HG03571 (cell line): ENCODE measurements around the gene FLT3.
"Not testable (repeated sequence)": the region's sequence is repeated elsewhere in the genome, so short reads cannot be mapped to it uniquely, and the experiment has no call there.

ENCODE experiments used
- ATAC-seq: cut with Tn5 transposase; IDR thresholded peaks from one replicate; pipeline ENCODE4 v1.9.1; 2021; ENCODE audit not compliant: unreplicated experiment

The FLT3 gene

DNA sequence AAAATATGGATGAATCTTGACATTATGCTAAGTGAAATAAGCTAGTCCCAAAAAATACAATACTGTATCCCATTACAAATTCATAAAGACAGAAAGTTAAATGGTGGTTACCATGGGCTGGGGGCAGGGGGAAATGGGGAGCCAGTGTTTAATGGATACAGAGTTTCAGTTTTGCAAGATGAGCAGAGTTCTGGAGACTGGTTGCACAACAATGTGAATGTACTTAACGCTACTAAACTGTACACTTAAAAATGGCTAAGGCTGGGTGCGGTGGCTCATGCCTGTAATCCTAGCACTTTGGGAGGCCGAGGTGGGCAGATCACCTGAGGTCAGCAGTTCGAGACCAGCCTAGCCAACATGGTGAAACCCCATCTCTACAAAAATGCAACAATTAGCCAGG lies 1.5 kb upstream of the FLT3 start:
- ATAC-seq = not testable (repeated sequence)

DNA sequence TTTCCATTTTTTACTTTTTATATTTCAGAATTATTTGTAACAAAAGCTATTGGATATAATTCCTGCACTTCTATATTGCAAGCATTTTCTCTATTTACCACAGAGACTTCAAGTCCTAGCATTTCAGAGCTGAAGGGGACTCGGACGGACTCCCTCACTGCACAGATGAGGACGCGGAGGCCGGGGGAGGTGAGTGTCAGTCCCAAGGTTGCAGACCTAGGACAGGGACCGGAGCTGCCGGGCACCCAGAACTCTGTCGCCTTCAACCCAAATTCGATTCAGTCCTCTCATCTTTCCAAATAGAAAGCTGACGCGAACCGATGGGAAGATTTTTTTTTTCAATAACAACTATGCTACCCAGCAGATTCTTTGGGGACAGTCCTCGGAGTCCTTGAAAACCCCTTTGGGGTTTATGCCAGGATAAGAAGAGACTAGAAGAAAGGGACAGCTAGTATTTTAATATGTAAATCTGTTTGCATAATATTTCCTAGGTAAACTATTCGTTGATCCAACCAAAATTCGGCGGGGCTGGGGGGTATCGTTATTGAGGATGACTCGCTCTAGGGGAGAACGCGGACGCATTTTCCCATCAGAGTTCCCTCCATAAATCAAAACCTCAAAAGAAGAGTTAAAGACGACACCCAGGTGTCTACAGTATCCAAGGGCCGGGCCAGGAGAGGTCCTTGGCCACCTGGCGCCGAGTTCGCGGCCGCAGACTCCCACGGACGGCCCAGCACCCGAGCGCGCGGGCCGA lies 803 bp downstream of the FLT3 start:
- no peak for ATAC-seq

DNA sequence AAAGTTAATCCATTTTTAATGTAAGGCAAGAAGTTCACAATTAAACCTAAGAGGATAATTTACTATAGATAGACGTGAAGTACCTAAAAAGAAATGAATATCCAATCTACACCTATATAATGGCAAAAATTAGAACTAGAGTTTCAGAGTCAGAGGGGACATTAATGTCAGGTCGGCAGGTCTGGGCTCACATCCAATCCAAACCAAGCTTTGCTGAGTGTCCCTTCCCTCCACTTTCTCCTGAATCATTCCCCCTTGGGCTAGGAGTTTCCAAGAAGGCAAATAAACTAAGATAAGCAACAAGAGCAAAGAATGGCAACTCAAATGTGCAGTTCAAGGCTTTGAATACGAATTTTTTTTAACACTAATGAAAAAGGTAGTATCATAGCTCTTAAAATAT lies 2.9 kb downstream of the FLT3 start:
- ATAC-seq = no peak

DNA sequence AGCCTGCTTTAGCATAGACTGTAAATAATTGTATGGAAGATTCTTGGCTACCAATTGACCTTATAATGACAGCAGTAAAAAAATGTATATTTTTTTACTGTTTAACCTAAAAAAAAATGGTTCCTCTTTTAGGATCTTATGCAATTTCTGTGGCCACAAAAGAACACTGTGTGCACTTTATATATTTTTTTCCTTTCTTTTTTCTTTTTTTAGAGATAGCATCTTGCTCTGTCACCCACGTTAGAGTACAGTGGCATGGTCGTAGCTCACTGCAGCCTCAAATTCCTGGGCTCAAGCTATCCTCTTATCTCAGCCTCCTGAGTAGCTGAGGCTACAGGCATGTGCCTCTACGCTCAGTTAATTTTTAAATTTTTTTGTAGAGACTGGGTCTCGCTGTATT lies 6.1 kb downstream of the FLT3 start:
- no peak for ATAC-seq

DNA sequence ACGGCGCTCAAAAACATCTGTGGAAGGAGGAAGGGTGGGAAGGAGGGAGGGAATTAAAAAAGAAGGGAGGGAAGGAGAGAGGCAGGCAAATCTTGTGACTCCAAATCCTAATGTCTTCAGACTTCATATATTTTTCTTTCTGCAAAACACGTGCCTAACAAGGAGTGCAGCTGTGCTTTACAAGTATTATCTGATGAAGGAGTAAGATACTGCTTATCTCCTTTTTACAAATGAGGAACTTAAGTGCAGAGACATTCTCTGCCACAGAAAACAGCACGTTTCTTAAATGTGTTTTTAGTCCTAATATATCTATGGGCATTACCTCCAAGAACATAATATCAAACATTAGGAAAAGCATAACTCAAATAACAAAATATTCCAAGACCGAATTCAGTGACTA lies 6.5 kb downstream of the FLT3 start:
- ATAC-seq = no peak

DNA sequence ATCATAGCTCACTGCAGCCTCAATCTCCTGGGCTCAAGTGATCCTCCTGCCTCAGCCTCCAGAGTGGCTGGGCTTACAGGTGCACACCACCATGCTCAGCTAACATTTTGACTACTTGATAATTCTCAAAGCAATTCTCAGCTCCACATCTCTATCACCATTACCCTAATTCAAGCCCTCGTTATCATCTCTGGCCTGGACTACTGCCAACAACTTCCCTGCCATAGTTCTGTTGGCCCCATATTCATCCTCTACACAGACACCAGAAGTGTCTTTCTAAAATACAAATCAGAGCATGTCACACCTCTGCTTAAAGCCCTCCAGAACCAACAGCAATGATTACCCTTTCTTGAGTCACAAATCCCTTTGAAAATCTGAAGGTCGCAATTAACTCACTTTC lies 7.9 kb downstream of the FLT3 start:
- ATAC-seq = no peak

DNA sequence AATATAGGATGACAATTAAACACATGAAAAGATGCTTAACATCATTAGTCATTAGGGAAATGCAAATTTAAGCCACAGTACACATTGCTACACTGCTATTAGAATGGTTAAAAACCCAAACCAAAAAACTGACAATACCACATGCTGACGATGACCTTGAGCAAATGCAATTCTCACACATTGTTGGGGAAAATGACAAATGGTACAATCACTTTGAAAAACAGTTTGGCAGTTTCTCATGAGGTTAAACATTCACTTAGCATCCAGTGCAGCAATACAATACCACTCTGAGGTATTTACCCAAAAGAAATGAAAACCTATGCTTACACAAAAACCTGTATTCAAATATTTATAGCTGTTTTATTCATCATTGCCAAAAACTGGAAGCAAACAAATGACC lies 11.3 kb downstream of the FLT3 start:
- no peak for ATAC-seq

DNA sequence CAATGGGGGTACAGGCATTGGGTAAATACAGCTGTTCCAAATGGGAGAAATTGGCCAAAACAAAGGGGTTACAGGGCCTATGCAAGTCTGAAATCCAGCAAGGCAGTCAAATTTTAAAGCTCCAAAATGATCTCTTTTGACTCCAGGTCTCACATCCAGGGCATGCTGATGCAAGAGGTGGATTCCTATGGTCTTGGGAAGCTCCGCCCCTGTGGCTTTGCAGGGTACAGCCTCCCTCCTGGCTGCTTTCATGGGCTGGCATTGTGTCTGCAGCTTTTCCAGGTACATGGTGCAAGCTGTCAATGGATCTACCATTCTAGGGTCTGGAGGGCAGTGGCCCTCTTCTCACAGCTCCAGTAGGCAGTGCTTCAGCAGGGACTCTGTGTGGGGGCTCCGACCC lies 22.6 kb downstream of the FLT3 start:
- ATAC-seq = not testable (repeated sequence)

DNA sequence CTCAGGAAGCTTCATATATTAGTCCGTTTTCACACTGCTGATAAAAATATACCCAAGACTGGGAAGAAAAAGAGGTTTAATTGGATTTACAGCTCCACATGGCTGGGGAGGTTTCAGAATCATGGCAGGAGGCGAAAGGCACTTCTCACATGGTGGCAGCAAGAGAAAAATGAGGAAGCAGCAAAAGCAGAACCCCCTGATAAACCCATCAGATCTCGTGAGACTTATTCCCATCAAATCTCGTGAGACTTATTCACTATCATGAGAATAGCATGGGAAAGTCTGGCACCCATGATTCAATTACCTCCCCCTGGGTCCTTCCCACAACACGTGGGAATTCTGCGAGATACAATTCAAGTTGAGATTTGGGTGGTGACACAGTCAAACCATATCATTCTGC lies 23.1 kb downstream of the FLT3 start:
- no peak for ATAC-seq

DNA sequence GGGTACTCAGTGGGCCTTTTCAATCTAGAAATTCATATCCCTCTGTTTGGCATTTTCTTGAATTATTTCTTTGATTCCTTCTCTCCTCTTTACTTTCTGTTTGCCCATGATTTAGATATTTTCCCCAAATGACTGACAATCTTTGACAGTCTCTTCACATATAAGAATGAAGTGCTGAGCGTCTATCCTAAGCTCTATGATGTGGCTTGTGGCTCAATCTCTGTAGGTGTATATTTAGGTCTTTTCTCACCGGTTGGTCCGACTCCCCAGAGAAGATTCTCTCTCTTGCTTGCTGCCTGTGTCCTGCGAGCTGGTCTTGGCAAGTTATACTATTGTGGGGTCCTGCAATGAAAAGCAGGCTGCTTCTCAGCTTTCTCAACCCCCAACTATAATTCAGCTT lies 29.0 kb downstream of the FLT3 start:
- no peak for ATAC-seq

DNA sequence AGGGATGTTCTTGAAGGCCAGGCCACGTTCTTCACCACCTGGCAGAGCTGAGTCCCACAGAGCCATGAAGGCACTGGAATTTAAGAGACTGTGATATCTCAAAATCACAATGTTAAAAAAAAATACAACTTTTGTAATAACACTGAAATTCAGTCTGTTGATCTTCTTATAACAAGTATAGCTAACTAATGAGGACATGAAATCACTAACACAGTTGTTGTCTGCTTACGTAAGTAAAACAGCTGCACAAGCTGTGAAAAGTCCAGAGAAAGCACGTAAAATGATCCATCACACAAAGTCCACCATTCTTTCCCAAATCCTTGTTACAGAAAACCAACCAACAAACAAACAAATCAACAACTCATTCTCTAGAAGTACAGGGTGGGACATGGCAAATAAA lies 32.9 kb downstream of the FLT3 start:
- no peak for ATAC-seq

DNA sequence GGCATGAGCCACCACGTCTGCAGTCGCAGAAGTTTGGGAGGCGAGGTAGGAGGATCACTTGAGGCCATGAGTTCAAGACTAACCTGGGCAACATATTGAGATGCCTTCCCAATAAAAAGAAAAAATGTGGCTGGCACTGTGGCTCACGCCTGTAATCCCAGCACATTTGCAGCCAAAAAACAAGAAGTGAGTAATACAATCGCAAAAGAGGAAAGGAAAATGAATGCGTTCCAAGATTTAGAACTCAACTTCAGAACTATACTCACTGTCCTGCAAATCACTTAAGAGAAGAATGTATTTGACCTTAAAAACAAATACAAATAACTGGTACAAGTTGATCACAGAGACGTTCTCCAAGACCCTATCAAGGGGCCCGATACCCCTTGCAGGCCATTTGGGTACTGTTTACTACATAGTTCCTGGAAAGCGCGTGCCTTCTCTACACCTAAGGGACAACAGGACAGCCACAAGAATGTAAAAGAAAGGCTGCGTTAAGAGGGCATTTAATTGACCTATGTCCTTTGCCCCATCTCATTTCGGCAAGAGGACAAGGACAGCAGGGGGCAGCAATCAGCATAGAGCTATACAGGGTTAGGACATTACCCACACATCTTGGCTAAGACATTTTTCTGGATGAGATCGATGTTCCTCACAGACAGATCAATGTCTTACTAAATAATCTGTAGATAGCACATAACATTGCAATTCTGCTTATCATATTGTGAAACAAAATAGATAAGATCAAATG lies 41.3 kb downstream of the FLT3 start:
- ATAC-seq = no peak

DNA sequence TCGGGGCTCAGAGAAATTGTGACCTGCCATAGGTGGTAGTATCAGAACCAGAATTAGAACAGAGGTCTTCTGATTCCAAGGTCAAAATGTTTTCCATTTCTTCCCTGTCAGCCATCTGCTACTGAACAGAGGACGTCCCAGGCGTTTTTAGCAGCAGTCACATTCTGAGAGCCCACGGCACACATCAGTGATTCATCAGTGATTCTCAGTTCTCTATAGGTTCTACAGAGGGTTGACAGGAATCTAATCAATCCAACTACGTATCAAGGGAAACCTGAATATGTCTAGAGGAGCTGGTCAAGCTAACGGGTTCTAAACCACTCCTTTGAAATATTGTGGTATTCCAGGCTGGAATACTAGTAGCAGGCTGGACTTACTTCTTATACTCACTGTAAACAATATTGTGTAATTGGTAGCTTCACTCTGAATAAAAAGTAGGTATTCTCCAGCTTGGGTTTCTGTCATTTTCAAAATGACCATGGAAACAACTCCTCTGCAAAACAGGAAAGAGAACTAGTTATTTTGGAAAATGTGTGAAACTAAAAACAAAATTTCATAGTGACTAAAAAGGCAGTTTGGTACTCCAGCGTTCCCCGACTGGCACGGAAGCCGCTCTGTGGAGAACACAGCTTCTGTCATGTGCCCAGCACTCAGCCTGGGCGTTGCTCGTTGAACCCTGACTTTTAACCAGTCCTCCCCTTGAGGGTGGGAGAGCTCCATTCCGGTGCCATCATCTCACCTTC lies 43.2 kb downstream of the FLT3 start:
- peak; percentile 48 for ATAC-seq

DNA sequence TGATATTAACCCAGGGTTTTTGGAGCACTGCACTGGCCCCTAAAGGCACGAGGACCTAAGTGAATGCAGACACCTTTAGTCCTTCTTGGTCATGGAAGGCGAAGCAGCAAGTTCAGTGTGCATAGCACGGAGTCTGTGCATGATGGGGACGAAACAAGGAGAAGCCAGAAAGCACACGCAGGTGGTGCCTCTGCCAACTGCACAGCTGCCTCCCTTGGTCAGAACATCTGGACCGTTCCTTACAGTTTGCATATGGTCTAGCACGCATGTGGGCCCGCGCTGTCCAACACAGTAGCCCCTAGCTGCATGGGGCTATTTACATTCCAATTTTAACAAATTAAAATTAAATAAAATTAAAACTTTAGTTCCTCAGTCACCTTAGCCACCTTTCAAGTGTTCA lies 44.0 kb downstream of the FLT3 start:
- ATAC-seq = no peak

DNA sequence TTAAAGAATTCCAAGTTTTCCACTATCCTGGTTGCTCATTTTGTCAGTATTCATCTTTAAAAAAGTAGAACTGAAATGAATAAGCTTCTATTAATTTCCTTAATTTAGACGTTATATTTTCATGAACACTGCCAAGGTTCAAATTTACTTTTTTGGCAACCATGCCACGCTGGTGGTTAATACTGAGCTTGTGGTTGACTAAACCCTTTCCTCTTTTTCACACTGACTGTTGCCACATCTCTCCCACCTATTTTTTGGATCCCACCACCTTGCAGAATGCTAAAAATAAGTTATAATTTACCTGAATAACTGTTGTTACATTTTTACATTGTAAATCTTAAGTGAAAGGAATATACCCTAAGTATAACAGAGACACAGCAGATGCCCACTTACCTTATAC lies 45.0 kb downstream of the FLT3 start:
- no peak for ATAC-seq

DNA sequence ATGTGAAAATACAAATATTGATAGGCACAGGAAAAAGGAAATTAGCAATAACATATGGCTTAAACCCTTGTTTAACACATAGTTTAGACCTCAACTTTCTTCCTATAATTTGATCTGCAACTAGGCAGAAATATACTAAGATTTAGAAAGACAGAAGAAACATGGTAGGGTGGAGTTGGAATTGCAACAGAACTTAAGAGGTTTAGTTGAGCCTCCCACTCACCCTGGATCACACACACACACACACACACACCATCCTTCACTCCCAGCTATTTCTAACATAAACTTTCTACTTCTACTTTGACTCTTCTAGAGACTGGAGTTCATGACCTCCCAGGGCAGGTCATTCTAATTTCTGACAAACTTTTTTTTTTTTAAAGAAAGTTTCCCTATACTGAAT lies 47.4 kb downstream of the FLT3 start:
- no peak for ATAC-seq

DNA sequence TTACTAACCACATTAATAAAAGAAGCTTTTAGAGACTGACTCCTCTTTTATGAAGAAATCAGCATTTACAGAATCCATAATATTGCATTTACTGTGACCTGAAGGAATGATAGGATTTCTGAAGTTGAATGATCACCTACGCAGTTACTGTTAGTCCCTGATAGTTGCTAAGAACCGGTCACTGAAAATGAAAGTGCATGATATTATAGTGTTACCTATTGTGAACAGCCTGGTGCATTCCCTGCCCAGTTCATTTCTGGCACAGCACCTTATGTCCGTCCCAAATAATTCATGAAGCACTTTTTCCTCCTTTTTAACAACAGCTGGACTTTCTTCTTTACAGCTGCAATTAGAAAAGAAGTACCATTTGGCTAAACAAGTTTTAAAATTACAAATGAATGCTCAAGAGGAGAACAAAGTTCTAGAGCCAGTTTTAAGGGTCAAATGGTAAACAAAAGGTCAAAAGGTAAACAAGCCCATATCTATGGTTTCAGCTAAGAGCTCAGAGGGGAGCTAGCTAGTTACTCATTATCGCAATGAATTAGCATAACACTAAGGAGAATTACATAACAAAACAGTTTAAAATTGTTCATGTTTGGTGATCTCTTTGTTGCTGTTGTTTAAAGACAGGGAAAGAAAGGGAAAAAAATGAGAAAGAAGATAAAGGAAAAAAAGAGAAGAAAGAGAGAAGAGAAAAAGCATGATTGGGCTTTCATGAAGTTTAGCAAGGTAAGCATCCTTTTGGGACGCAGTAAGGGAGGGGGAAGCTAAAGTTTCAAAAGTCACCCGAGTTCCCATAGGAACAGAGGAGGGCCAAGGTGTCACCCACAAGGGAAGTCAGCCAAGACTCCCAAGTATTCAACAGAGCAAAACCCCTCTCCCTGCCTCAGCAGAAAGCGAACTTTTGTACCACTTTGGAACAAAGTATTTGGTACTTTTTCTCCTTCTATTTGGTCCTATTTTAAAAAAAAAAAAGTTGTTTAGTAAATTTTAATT lies 50.2 kb downstream of the FLT3 start:
- no peak for ATAC-seq

DNA sequence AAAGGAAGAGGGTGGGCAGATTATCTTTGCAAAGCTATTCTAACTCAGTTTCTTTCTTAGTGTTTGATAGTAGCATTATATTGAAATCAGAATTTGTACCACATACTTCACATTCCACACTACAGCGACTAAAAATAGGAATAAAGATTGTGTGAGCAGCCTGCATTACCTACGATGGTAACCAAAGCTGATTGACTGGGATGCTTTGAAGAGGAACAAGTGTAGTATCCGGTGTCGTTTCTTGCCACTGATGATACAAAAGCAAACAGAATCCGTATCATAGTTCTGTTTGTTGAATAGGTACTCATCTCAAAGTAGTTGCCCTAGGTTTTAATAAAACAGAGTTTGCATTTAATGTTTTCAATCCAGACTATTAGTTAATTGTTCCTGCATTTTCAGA lies 51.2 kb downstream of the FLT3 start:
- ATAC-seq = no peak

DNA sequence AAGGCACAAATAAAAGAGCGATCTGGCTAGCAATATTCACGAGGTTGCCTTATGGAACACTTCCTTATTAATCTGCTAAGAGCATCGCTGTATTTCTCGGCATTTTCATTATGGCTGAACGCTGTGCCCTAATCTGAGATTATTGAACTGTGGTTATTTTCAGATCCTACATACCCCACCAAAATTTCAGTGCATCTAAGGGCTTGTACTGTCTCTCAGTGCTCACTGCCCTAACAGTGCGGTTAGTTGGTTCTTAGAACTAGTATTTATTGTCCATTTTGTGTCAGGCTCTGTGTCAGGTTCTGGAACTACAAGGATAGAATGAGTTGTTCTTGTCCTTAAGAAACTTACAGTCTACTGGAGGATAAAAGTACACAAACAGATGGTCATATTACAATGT lies 51.6 kb downstream of the FLT3 start:
- no peak for ATAC-seq

DNA sequence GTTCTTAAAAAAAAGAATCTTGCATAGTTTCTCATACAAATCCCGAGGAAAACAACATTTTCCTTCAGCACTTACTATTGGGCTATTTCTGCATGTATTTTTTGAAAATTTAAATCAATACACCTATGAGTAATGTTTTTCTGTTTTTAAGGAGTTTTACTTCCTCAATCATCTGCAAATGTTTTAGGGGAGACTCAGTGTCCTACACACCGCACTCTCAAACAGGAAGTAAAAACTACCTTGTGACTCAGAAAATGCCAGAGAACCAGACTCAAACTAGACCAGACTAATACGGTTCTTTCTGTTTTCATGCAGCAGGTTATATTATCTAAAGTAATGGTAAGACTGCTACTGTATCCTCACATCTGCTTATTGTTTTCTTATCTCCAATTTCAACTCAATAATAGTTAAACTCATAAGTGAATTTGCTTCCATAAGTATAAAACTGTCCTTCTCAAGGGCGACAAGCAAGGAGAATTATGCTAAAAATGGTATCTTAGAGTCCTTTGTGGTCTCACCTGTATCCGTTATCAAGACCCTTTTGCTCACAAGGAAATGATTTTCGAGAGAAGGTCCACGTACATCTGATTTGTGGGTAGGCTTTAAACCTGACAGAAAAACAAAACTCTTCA lies 52.5 kb downstream of the FLT3 start:
- peak; percentile 92 for ATAC-seq
